HEK293 (cell line): ENCODE results near the gene FHIT.

Source experiments
- CTCF ChIA-PET: fragments of 350-600 bp; formaldehyde crosslinking; extraction: SDS; loops from one replicate; lab custom pipeline; 2021; ENCODE audit warnings: antibody characterized with exemption; lab: Yijun Ruan, JAX
- POLR2A ChIA-PET: fragments of 300-600 bp; formaldehyde crosslinking; extraction: SDS; loops from one replicate; lab custom pipeline; 2020; ENCODE audit warnings: antibody characterized with exemption, inconsistent platforms; lab: Yijun Ruan, JAX
- H3K27ac ChIP-seq: fragments of 200-500 bp; sonication (Bioruptor generic); 2 replicates; pipeline ENCODE4 v1.5.1; 2014; ENCODE audit warnings: low read depth, low read length, control low read depth, inconsistent platforms; ENCODE audit errors: extremely low read depth
- H3K36me3 ChIP-seq, 2 experiments: fragments of 200-500 bp in 1 of 2; sonication (Bioruptor generic) in 1 of 2; 1 replicate in 1 of 2; 2 replicates in 1 of 2; pipeline ENCODE4 v1.5.1; 2014 to 2017; ENCODE audit warnings: inconsistent platforms in 2 of 2, low read length in 2 of 2; ENCODE audit not compliant: control insufficient read depth in 2 of 2, insufficient read depth in 1 of 2
- H3K4me1 ChIP-seq: fragments of 200-500 bp; sonication (Bioruptor generic); 2 replicates; pipeline ENCODE4 v1.5.1; 2014; ENCODE audit warnings: mild to moderate bottlenecking, low read length, inconsistent platforms; ENCODE audit not compliant: control insufficient read depth, insufficient read depth
- H3K4me3 ChIP-seq: 2 replicates; pipeline ENCODE4 v1.5.1; 2011; ENCODE audit warnings: low read depth, mild to moderate bottlenecking, control low read depth, low read length, moderate library complexity
- H3K9me3 ChIP-seq: fragments of 200-500 bp; sonication (Bioruptor generic); 2 replicates; pipeline ENCODE4 v1.5.1; 2014; ENCODE audit warnings: low read depth, low read length, inconsistent platforms; ENCODE audit not compliant: control insufficient read depth, insufficient read depth
- SALL2 ChIP-seq: fragments of 450-650 bp; formaldehyde crosslinking; IDR thresholded peaks from 2 replicates; pipeline ENCODE4 v1.5.0; 2017; ENCODE audit warnings: missing biosample characterization, mild to moderate bottlenecking, missing genetic modification characterization, borderline replicate concordance
- TCF7L2 ChIP-seq: IDR thresholded peaks from 2 replicates; pipeline ENCODE4 v1.6.1; 2011; ENCODE audit warnings: low read depth, mild to moderate bottlenecking, inconsistent platforms, low read length, moderate library complexity, borderline replicate concordance
- ZBTB7A ChIP-seq: fragments of 450-650 bp; formaldehyde crosslinking; IDR thresholded peaks from 2 replicates; pipeline ENCODE4 v1.5.1; 2016; ENCODE audit warnings: low read depth, missing biosample characterization, missing genetic modification characterization
- ZNF114 ChIP-seq: fragments of 450-650 bp; formaldehyde crosslinking; IDR thresholded peaks from 2 replicates; pipeline ENCODE4 v1.5.0; 2017; ENCODE audit warnings: missing biosample characterization, missing genetic modification characterization
- ZNF138 ChIP-seq: fragments of 450-650 bp; formaldehyde crosslinking; IDR thresholded peaks from 2 replicates; pipeline ENCODE4 v1.5.1; 2016; ENCODE audit warnings: missing biosample characterization, missing genetic modification characterization, borderline replicate concordance
- ZNF2 ChIP-seq: fragments of 450-650 bp; formaldehyde crosslinking; IDR thresholded peaks from 2 replicates; pipeline ENCODE4 v1.5.1; 2016; ENCODE audit warnings: missing biosample characterization, missing genetic modification characterization
- ZNF223 ChIP-seq: fragments of 450-650 bp; formaldehyde crosslinking; IDR thresholded peaks from 2 replicates; pipeline ENCODE4 v1.5.1; 2016; ENCODE audit warnings: missing biosample characterization, missing genetic modification characterization
- ZNF248 ChIP-seq: fragments of 450-650 bp; formaldehyde crosslinking; IDR thresholded peaks from 2 replicates; pipeline ENCODE4 v1.5.1; 2017; ENCODE audit warnings: missing biosample characterization, missing genetic modification characterization
- ZNF366 ChIP-seq: fragments of 450-650 bp; formaldehyde crosslinking; conservative IDR thresholded peaks from 2 replicates; pipeline ENCODE4 v1.5.1; 2016; ENCODE audit warnings: missing biosample characterization, missing genetic modification characterization
- ZNF48 ChIP-seq: fragments of 450-650 bp; formaldehyde crosslinking; IDR thresholded peaks from 2 replicates; pipeline ENCODE4 v1.5.1; 2016; ENCODE audit warnings: missing biosample characterization, missing genetic modification characterization
- ZNF561 ChIP-seq: fragments of 450-650 bp; IDR thresholded peaks from 2 replicates; pipeline ENCODE4 v1.5.1; 2018; ENCODE audit warnings: missing biosample characterization, missing genetic modification characterization, borderline replicate concordance
- ZNF654 ChIP-seq: fragments of 450-650 bp; formaldehyde crosslinking; IDR thresholded peaks from 2 replicates; pipeline ENCODE4 v1.5.1; 2016; ENCODE audit warnings: low read depth, missing biosample characterization, missing genetic modification characterization
- ZNF830 ChIP-seq: fragments of 450-650 bp; IDR thresholded peaks from 2 replicates; pipeline ENCODE4 v1.5.0; 2018; ENCODE audit warnings: missing biosample characterization, missing genetic modification characterization, low read depth, mild to moderate bottlenecking, moderate library complexity
- ZSCAN30 ChIP-seq: fragments of 450-650 bp; IDR thresholded peaks from 2 replicates; pipeline ENCODE4 v1.5.1; 2018; ENCODE audit warnings: missing biosample characterization, mild to moderate bottlenecking, missing genetic modification characterization, moderate library complexity
- TF ChIP-seq, protein P1 (sequence below): fragments of 450-650 bp; formaldehyde crosslinking; IDR thresholded peaks from 2 replicates; pipeline ENCODE4 v1.5.1; 2016; ENCODE audit warnings: missing biosample characterization, missing genetic modification characterization
- TF ChIP-seq, protein P2 (sequence below): fragments of 450-650 bp; formaldehyde crosslinking; IDR thresholded peaks from 2 replicates; pipeline ENCODE4 v1.5.1; 2016; ENCODE audit warnings: missing biosample characterization, missing genetic modification characterization, borderline replicate concordance
- TF ChIP-seq, protein P3 (sequence below): fragments of 450-650 bp; formaldehyde crosslinking; IDR thresholded peaks from 2 replicates; pipeline ENCODE4 v1.5.1; 2016; ENCODE audit warnings: missing biosample characterization, missing genetic modification characterization
- TF ChIP-seq, protein P4 (sequence below): fragments of 450-650 bp; formaldehyde crosslinking; IDR thresholded peaks from 2 replicates; pipeline ENCODE4 v1.5.1; 2016; ENCODE audit warnings: missing biosample characterization, missing genetic modification characterization
- TF ChIP-seq, protein P5 (sequence below): fragments of 450-650 bp; formaldehyde crosslinking; IDR thresholded peaks from 2 replicates; pipeline ENCODE4 v1.5.1; 2016; ENCODE audit warnings: missing biosample characterization, missing genetic modification characterization, low read depth
- TF ChIP-seq, protein P6 (sequence below): fragments of 450-650 bp; formaldehyde crosslinking; IDR thresholded peaks from 2 replicates; pipeline ENCODE4 v1.5.1; 2016; ENCODE audit warnings: missing biosample characterization, missing genetic modification characterization
- TF ChIP-seq, protein P7 (sequence below): fragments of 450-650 bp; formaldehyde crosslinking; IDR thresholded peaks from 2 replicates; pipeline ENCODE4 v1.5.1; 2016; ENCODE audit warnings: missing biosample characterization, missing genetic modification characterization, borderline replicate concordance

Gene FHIT

DNA sequence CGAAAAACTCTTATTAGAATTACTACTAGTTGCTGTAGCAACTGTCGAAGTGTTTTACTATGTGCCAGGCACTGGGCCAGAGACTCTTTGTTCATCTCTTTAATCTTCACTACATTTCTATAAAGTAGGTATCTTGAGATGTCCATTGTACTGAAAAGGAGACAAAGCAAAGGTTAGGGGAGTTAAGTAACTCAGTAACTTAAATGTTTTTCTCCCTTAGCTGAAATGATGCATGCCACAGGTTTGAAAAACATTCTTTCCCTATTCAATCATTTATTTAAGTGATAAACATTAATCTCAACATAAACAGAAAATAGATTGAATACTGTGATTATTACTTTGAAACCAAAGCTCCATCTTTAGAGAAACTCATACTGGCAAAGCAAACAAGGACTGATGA is 776.2 kb downstream of the FHIT start:
- CTCF ChIA-PET, result no interaction called here
- POLR2A ChIA-PET, result no interaction called here
- TF ChIP-seq, protein P1, sequence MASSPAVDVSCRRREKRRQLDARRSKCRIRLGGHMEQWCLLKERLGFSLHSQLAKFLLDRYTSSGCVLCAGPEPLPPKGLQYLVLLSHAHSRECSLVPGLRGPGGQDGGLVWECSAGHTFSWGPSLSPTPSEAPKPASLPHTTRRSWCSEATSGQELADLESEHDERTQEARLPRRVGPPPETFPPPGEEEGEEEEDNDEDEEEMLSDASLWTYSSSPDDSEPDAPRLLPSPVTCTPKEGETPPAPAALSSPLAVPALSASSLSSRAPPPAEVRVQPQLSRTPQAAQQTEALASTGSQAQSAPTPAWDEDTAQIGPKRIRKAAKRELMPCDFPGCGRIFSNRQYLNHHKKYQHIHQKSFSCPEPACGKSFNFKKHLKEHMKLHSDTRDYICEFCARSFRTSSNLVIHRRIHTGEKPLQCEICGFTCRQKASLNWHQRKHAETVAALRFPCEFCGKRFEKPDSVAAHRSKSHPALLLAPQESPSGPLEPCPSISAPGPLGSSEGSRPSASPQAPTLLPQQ (tag by site-specific recombination), result no peak
- TF ChIP-seq, protein P2, sequence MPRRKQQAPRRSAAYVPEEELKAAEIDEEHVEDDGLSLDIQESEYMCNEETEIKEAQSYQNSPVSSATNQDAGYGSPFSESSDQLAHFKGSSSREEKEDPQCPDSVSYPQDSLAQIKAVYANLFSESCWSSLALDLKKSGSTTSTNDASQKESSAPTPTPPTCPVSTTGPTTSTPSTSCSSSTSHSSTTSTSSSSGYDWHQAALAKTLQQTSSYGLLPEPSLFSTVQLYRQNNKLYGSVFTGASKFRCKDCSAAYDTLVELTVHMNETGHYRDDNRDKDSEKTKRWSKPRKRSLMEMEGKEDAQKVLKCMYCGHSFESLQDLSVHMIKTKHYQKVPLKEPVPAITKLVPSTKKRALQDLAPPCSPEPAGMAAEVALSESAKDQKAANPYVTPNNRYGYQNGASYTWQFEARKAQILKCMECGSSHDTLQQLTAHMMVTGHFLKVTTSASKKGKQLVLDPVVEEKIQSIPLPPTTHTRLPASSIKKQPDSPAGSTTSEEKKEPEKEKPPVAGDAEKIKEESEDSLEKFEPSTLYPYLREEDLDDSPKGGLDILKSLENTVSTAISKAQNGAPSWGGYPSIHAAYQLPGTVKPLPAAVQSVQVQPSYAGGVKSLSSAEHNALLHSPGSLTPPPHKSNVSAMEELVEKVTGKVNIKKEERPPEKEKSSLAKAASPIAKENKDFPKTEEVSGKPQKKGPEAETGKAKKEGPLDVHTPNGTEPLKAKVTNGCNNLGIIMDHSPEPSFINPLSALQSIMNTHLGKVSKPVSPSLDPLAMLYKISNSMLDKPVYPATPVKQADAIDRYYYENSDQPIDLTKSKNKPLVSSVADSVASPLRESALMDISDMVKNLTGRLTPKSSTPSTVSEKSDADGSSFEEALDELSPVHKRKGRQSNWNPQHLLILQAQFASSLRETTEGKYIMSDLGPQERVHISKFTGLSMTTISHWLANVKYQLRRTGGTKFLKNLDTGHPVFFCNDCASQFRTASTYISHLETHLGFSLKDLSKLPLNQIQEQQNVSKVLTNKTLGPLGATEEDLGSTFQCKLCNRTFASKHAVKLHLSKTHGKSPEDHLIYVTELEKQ, result no peak
- TF ChIP-seq ZNF366 (tag by site-specific recombination), result no peak
- no peak for TF ChIP-seq ZNF654 (tag by site-specific recombination)
- no peak for TF ChIP-seq ZNF223 (tag by site-specific recombination)
- TF ChIP-seq ZBTB7A (tag by site-specific recombination), result no peak
- TF ChIP-seq, protein P3, sequence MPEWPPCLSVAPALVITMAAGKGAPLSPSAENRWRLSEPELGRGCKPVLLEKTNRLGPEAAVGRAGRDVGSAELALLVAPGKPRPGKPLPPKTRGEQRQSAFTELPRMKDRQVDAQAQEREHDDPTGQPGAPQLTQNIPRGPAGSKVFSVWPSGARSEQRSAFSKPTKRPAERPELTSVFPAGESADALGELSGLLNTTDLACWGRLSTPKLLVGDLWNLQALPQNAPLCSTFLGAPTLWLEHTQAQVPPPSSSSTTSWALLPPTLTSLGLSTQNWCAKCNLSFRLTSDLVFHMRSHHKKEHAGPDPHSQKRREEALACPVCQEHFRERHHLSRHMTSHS (tag by site-specific recombination), result no peak
- TF ChIP-seq ZNF830 (tag by site-specific recombination), result no peak
- TF ChIP-seq ZNF48 (tag by site-specific recombination), result no peak
- no peak for TF ChIP-seq ZSCAN30 (tag by site-specific recombination)
- no peak for TF ChIP-seq SALL2 (tag by site-specific recombination)
- TF ChIP-seq ZNF561 (tag by site-specific recombination), result no peak
- TF ChIP-seq ZNF248 (tag by site-specific recombination), result no peak
- no peak for TF ChIP-seq TCF7L2
- Histone ChIP-seq H3K9me3 (no peaks in the 10 kb centered on the region), H3K27ac (no peak overlapping the region), H3K36me3 (no peaks in the 10 kb centered on the region), H3K4me1 (no peaks in the 10 kb centered on the region), H3K4me3 (no peak overlapping the region)

DNA sequence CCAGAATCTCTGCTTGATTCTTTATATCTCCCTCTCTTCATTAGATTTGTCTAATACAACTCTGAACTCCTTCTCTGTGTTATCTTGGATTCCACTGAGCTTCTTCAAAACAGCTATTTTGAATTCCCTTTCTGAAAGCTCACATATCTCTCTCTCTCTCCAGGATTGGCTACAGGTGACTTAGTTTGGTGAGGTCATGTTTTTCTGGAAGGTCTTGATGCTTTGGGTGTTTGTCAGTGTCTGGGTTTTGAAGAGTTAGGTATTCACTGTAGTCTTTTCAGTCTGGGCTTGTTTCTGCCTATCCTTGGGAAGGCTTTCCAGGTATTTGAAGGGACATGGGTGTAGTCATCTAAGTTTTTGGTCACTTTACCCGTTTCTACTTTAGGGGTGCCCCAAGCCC is 781.8 kb downstream of the FHIT start:
- no peak overlapping the region for H3K4me3 ChIP-seq
- no peaks in the 10 kb centered on the region for H3K4me1 ChIP-seq
- H3K36me3 ChIP-seq, result no peaks in the 10 kb centered on the region
- POLR2A ChIA-PET, result no interaction called here
- no peaks in the 10 kb centered on the region for H3K9me3 ChIP-seq
- TF ChIP-seq, protein P4, sequence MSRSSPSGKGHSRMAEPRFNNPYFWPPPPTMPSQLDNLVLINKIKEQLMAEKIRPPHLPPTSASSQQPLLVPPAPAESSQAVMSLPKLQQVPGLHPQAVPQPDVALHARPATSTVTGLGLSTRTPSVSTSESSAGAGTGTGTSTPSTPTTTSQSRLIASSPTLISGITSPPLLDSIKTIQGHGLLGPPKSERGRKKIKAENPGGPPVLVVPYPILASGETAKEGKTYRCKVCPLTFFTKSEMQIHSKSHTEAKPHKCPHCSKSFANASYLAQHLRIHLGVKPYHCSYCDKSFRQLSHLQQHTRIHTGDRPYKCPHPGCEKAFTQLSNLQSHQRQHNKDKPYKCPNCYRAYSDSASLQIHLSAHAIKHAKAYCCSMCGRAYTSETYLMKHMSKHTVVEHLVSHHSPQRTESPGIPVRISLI, result no peak
- TF ChIP-seq, protein P5, sequence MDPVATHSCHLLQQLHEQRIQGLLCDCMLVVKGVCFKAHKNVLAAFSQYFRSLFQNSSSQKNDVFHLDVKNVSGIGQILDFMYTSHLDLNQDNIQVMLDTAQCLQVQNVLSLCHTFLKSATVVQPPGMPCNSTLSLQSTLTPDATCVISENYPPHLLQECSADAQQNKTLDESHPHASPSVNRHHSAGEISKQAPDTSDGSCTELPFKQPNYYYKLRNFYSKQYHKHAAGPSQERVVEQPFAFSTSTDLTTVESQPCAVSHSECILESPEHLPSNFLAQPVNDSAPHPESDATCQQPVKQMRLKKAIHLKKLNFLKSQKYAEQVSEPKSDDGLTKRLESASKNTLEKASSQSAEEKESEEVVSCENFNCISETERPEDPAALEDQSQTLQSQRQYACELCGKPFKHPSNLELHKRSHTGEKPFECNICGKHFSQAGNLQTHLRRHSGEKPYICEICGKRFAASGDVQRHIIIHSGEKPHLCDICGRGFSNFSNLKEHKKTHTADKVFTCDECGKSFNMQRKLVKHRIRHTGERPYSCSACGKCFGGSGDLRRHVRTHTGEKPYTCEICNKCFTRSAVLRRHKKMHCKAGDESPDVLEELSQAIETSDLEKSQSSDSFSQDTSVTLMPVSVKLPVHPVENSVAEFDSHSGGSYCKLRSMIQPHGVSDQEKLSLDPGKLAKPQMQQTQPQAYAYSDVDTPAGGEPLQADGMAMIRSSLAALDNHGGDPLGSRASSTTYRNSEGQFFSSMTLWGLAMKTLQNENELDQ (tag by site-specific recombination), result no peak
- TF ChIP-seq, protein P6, sequence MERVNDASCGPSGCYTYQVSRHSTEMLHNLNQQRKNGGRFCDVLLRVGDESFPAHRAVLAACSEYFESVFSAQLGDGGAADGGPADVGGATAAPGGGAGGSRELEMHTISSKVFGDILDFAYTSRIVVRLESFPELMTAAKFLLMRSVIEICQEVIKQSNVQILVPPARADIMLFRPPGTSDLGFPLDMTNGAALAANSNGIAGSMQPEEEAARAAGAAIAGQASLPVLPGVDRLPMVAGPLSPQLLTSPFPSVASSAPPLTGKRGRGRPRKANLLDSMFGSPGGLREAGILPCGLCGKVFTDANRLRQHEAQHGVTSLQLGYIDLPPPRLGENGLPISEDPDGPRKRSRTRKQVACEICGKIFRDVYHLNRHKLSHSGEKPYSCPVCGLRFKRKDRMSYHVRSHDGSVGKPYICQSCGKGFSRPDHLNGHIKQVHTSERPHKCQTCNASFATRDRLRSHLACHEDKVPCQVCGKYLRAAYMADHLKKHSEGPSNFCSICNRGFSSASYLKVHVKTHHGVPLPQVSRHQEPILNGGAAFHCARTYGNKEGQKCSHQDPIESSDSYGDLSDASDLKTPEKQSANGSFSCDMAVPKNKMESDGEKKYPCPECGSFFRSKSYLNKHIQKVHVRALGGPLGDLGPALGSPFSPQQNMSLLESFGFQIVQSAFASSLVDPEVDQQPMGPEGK (tag by site-specific recombination), result no peak
- TF ChIP-seq ZNF2 (tag by site-specific recombination), result no peak
- no peak for TF ChIP-seq ZNF138 (tag by site-specific recombination)
- TF ChIP-seq ZNF114 (tag by site-specific recombination), result no peak
- TF ChIP-seq, protein P7, sequence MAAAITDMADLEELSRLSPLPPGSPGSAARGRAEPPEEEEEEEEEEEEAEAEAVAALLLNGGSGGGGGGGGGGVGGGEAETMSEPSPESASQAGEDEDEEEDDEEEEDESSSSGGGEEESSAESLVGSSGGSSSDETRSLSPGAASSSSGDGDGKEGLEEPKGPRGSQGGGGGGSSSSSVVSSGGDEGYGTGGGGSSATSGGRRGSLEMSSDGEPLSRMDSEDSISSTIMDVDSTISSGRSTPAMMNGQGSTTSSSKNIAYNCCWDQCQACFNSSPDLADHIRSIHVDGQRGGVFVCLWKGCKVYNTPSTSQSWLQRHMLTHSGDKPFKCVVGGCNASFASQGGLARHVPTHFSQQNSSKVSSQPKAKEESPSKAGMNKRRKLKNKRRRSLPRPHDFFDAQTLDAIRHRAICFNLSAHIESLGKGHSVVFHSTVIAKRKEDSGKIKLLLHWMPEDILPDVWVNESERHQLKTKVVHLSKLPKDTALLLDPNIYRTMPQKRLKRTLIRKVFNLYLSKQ (tag by site-specific recombination), result no peak
- TF ChIP-seq, all 188 proteins: peak for 0
- H3K27ac ChIP-seq, result no peak overlapping the region
- CTCF ChIA-PET, result no interaction called here
